Aorta (tissue), 5 donors: ENCODE results near the gene TPD52L1. TPM values are rescaled to one million over a fixed set of nuclear protein-coding genes. Genes with fewer than 3 reads are reported as not detected.

Experiments used
- ATAC-seq: fragments of 200-7000 bp; cut with Tn5 transposase; one replicate; pipeline ENCODE4 v1.9.1; 2022; ENCODE audit warnings: moderate library complexity; ENCODE audit not compliant: low FRiP score
- DNase-seq, 2 donors: peaks; one replicate each; pipeline ENCODE4 v3.0.0-alpha.2; 2020
- H3K27ac ChIP-seq, 2 donors: one replicate each; pipeline ENCODE4 v1.5.1; 2013; ENCODE audit warnings: low read length in 2 of 2, mild to moderate bottlenecking in 2 of 2, moderate library complexity in 2 of 2, control low read depth in 1 of 2, inconsistent platforms in 1 of 2, low read depth in 1 of 2
- H3K27me3 ChIP-seq, 2 donors: one replicate each; pipeline ENCODE4 v1.6.1; 2013; ENCODE audit warnings: control low read depth in 1 of 2, low read length in 1 of 2, mild to moderate bottlenecking in 1 of 2, moderate library complexity in 1 of 2; ENCODE audit not compliant: insufficient read depth in 2 of 2, control insufficient read depth in 1 of 2
- H3K36me3 ChIP-seq, 2 donors: one replicate each; pipeline ENCODE4 v1.6.1; 2013; ENCODE audit warnings: control low read depth in 1 of 2, low read length in 1 of 2, mild to moderate bottlenecking in 1 of 2; ENCODE audit not compliant: insufficient read depth in 2 of 2, control insufficient read depth in 1 of 2
- H3K4me1 ChIP-seq, 2 donors: one replicate each; pipeline ENCODE4 v1.6.1; 2013; ENCODE audit warnings: low read length in 2 of 2, control low read depth in 1 of 2, mild to moderate bottlenecking in 1 of 2, moderate library complexity in 1 of 2; ENCODE audit not compliant: insufficient read depth in 2 of 2, control insufficient read depth in 1 of 2
- H3K4me3 ChIP-seq, 2 donors: one replicate each; pipeline ENCODE4 v1.5.1; 2013; ENCODE audit warnings: low read length in 2 of 2, control low read depth in 1 of 2, mild to moderate bottlenecking in 1 of 2
- H3K9me3 ChIP-seq: one replicate; pipeline ENCODE4 v1.6.1; 2013; ENCODE audit warnings: mild to moderate bottlenecking, low read length; ENCODE audit not compliant: control insufficient read depth
- WGBS, 2 donors: extraction: QIAGEN DNeasy Blood & Tissue Kit; methylation state at CpG; one replicate each; pipeline ENCODE4 v1.1.7; 2013; 5-methylcytosine and 5-hydroxymethylcytosine counted together
- intact Hi-C, 2 donors: fragments of 100-400 bp; cut with DNase I; formaldehyde crosslinking; loops; one replicate each; pipeline versions ENCODE4 v1.14.2 to v1.15.0; 2022
- polyA plus RNA-seq, 2 donors: library from polyadenylated mRNA; stranded (reverse); fragments of 200-250 nt; gene quantifications; one replicate each; pipeline ENCODE4 v1.2.3, GENCODE V29; 2013
- total RNA-seq, 2 donors: library from RNA; stranded (reverse); fragmentation: NEBNext Ultra II Directional; extraction: Animal tissue kit (Norgen Biotek cat#: 25700); gene quantifications; one replicate each; pipeline ENCODE4 v1.2.1, GENCODE V29; 2021
- donor health status: healthy with polysubstance abuse.
- donor health status: Bipolar disorder and iron deficiency.
- donor health status: DM: no; HTN: no; CAD: no.
- donor health status: DM: no; HTN: no; CAD: no.
- donor health status: DM: yes; HTN: yes; CAD: no.

The TPD52L1 gene
- total and polyA plus RNA-seq, 4 donors: 25.5 to 78.0 (median 46.5) TPM

DNA sequence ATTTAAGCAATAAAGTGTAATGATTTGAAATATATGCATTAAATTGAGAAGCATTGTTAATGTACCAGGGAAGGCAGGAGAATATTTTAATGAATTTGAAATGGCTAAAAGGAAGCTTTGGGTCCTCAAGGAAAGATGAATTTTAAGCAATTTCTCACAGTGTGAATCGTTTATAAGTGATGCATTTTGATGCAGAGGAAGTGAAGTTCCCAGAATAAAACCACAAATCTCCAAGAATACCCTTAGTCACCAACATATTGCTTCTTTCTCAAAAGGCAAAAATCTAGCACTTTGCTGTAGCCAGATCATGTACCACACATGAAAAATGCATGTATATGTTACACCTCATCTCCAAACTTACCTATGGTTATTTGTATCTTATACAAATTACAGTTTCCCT is 11.7 kb downstream of the TPD52L1 start:
- WGBS, 2 donors: 26 to 39% methylated on average over 1 of the region's 1 CpG
- no peaks in the 10 kb centered on the region for H3K9me3 ChIP-seq
- intact Hi-C loops: no loop called here

GRCh38 chr6:125165776-125166175 is 12.2 kb downstream of the TPD52L1 start:
- ATAC-seq: no peak

More for the DNA sequence above, 11.7 kb downstream of the TPD52L1 start:
- Histone ChIP-seq H3K27me3 (no peaks in the 10 kb centered on the region), H3K36me3 (no peaks in the 10 kb centered on the region), H3K4me3 (no peak overlapping the region), H3K27ac (no peak overlapping the region), H3K4me1 (peaks cover 1 to 5% of the 10 kb centered on the region in 2 donors)
- DNase-seq (no peak), ATAC-seq (no peak)

GRCh38 chr6:125166711-125167110 is 13.1 kb downstream of the TPD52L1 start:
- H3K9me3 ChIP-seq: no peaks in the 10 kb centered on the region
- no peaks in the 10 kb centered on the region for H3K36me3 ChIP-seq
- WGBS, 2 donors: 75 to 78% methylated on average over 3 of the region's 3 CpGs
- peaks cover 1 to 5% of the 10 kb centered on the region in 2 donors for H3K4me1 ChIP-seq
- H3K4me3 ChIP-seq: no peak overlapping the region
- no peak overlapping the region for H3K27ac ChIP-seq
- DNase-seq (no peak), ATAC-seq (no peak)
- intact Hi-C loops: no loop called here
- no peaks in the 10 kb centered on the region for H3K27me3 ChIP-seq

More at GRCh38 chr6:125165776-125166175, 12.2 kb downstream of the TPD52L1 start:
- no peak overlapping the region for H3K27ac ChIP-seq
- intact Hi-C loops: no loop called here
- H3K36me3 ChIP-seq: no peaks in the 10 kb centered on the region
- no peak for DNase-seq
- no peak overlapping the region for H3K4me3 ChIP-seq
- peaks cover 1 to 5% of the 10 kb centered on the region in 2 donors for H3K4me1 ChIP-seq
- no peaks in the 10 kb centered on the region for H3K27me3 ChIP-seq
- no peaks in the 10 kb centered on the region for H3K9me3 ChIP-seq
- WGBS, 2 donors: 22 to 28% methylated on average over 4 of the region's 4 CpGs

DNA sequence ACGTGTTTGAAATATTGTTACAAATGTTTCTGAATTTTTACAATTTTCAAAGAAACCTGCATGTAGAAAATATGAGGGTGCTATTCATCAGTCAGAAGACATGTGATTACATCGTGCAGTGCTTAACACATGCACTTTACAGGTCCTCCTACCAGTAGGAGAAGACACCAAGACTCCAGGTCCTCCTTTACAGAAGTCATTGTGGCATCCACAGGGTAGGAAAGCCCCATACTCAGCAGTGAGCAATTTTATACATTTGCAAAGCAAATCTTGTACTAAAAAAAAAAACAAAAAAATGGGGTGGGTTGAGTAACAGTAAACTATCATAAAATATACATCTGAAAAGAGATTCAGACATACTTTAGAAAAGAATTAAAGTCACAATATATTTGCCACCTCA is 14.0 kb downstream of the TPD52L1 start:
- H3K4me1 ChIP-seq: peaks cover 1 to 5% of the 10 kb centered on the region in 2 donors
- 82 to 91% methylated on average over 2 of the region's 2 CpGs for WGBS, 2 donors
- no peaks in the 10 kb centered on the region for H3K9me3 ChIP-seq
- H3K27me3 ChIP-seq: no peaks in the 10 kb centered on the region
- no peak overlapping the region for H3K4me3 ChIP-seq
- intact Hi-C loops: no loop called here
- no peak for DNase-seq
- ATAC-seq: no peak
- H3K36me3 ChIP-seq: no peaks in the 10 kb centered on the region
- H3K27ac ChIP-seq: no peak overlapping the region

DNA sequence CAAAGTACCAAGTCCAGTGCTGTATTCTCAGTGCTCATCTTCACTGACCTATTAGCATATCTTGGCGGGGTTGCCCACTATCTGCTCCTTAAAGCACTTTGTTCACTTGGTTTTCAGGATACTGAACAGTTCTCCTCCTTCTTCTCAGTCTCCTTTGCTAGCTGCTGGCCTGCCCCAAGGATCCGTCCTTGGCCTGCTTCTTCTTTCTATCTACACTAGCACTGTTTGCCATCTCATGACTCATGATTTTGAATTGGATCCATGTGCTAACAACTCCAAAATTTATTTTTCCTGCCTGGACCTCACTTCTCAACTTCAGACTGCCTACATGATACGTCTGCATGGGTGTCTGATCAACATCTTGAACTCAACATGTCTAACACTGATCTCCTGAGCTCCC is 15.5 kb downstream of the TPD52L1 start:
- Histone ChIP-seq H3K4me1 (peaks cover 1 to 5% of the 10 kb centered on the region in 2 donors), H3K9me3 (no peaks in the 10 kb centered on the region), H3K4me3 (no peak overlapping the region), H3K27me3 (no peaks in the 10 kb centered on the region), H3K27ac (peak overlapping the region; percentile 56 to 77), H3K36me3 (no peaks in the 10 kb centered on the region)
- intact Hi-C loops: no loop called here
- peak in 1 of 2 donors; percentile 54 for DNase-seq
- WGBS, 2 donors: 14 to 15% methylated on average over 3 of the region's 3 CpGs
- peak; percentile 83 for ATAC-seq

- Histone ChIP-seq H3K27me3 (no peaks in the 10 kb centered on the region), H3K9me3 (no peaks in the 10 kb centered on the region), H3K36me3 (no peaks in the 10 kb centered on the region), H3K27ac (no peak overlapping the region), H3K4me3 (no peak overlapping the region), H3K4me1 (peaks cover 1 to 5% of the 10 kb centered on the region in 2 donors)
- intact Hi-C loops: no loop called here
- 68% methylated on average over 3 of the region's 3 CpGs for WGBS, 2 donors
- ATAC-seq (no peak), DNase-seq (no peak)
Measured at GRCh38 chr6:125169522-125169921, 15.9 kb downstream of the TPD52L1 start.

- ATAC-seq: peak; percentile 52
Measured at GRCh38 chr6:125170376-125170775, 16.8 kb downstream of the TPD52L1 start.

DNA sequence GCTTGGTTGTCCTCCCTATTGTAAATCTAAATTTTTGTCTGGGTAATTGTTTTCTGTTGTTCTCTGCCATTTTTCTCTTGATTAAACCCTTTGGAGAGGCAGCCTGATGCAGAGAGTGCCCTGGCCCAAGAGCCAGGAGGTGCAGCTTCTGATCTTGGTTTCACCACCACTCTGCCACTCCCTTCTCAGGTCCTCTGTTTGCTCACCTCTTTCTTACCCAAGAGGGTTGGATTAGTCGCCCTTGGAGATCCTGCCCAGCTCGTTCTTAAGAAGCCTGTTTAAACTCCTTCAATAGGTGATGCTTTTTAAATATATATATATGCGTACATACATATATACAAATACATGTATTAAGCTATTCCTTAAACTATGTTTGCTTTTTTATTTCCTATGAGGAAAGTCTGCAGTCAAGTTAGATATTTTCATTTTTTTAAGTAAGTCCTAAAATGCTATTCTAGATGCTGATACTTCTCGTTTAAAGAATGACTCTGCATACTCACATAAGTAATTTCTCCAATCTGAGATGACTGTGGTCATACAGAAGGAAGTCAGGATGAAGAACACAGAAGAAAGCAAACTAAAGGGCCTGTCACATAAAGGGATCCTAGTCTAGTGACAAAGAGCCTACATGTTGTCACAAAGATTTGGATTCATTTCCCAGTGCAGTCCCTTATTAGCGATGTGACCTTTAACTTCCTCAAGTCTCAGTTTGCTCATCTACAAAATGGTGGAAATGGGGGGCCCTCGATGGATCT is 19.9 kb downstream of the TPD52L1 start:
- ATAC-seq (no peak), DNase-seq (no peak)
- intact Hi-C loops: no loop called here
- no peak overlapping the region for H3K27ac ChIP-seq
- no peak overlapping the region for H3K4me3 ChIP-seq
- peaks cover 1 to 5% of the 10 kb centered on the region in 2 donors for H3K4me1 ChIP-seq
- WGBS, 2 donors: 93 to 97% methylated on average over 6 of the region's 6 CpGs
- H3K36me3 ChIP-seq: no peaks in the 10 kb centered on the region
- no peaks in the 10 kb centered on the region for H3K9me3 ChIP-seq
- no peaks in the 10 kb centered on the region for H3K27me3 ChIP-seq

More at GRCh38 chr6:125170376-125170775, 16.8 kb downstream of the TPD52L1 start:
- intact Hi-C loops: no loop called here
- DNase-seq: no peak
- no peaks in the 10 kb centered on the region for H3K27me3 ChIP-seq
- H3K36me3 ChIP-seq: no peaks in the 10 kb centered on the region
- H3K9me3 ChIP-seq: no peaks in the 10 kb centered on the region
- no peak overlapping the region for H3K4me3 ChIP-seq
- H3K27ac ChIP-seq: no peak overlapping the region
- 61 to 64% methylated on average over 1 of the region's 1 CpG for WGBS, 2 donors
- H3K4me1 ChIP-seq: peaks cover 1 to 5% of the 10 kb centered on the region in 2 donors

GRCh38 chr6:125174626-125175025 is 21.1 kb downstream of the TPD52L1 start:
- no peaks in the 10 kb centered on the region for H3K9me3 ChIP-seq
- no peaks in the 10 kb centered on the region for H3K27me3 ChIP-seq
- H3K4me1 ChIP-seq: peaks cover 0 to under 1% of the 10 kb centered on the region in 2 donors
- intact Hi-C loops: no loop called here
- DNase-seq: no peak
- no peaks in the 10 kb centered on the region for H3K36me3 ChIP-seq
- no peak for ATAC-seq
- 72 to 80% methylated on average over 1 of the region's 1 CpG for whole genome bisulfite sequencing, 2 donors
- H3K4me3 ChIP-seq: no peak overlapping the region
- H3K27ac ChIP-seq: no peak overlapping the region
